Stimulated activated CD4-positive, alpha-beta T cell treated with anti-CD3 and anti-CD28 coated beads, Interleukin-1b, Interleukin-23, amount 100 ng/mL, for 24 hours (primary cell): ENCODE measurements around the gene PAFAH2.

Source experiments
- DNase-seq, 4 experiments: peaks; one replicate each; pipeline ENCODE4 v3.0.0-alpha.2; 2020; ENCODE audit warnings: low read depth in 4 of 4, low spot score in 1 of 4

Gene PAFAH2

DNA sequence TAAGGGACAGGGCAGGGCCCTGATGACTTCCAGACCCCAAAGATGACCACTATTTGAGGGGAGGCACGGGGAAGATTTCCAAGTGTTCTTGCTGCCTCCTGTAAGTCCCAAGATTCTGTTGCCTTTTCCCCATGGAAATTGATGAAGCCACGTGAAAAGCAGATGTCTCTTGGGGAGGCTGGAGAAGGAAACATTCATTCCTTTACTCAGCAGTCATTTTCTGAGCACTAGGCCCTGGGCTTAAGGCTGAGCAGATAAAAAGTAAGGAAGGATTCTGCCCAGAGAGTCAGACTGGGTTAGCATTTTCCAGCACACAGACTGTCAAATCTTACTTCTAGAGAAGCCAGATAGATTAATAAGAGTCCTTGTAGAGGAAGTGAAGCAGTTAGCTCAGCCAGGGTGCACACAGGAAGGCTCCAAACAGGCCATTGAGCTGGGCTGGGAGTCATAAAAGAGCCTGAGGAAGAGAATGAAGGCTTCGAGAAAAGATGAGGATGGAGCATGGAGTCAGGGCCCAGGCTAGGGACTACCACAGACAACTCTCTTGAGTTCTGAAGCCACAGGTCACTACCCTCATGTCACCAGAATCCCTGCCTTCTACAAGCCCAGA lies 33.9 kb upstream of the PAFAH2 start:
- DNase-seq, result no peak

GRCh38 chr1:26031196-26031595 lies 33.3 kb upstream of the PAFAH2 start:
- no peak for DNase-seq

- no peak for DNase-seq
Observed at GRCh38 chr1:26029864-26030481, 32.1 kb upstream of the PAFAH2 start.

GRCh38 chr1:26029054-26029863 lies 31.4 kb upstream of the PAFAH2 start:
- no peak for DNase-seq

GRCh38 chr1:26028490-26028980 lies 30.7 kb upstream of the PAFAH2 start:
- DNase-seq, result no peak

- DNase-seq, result no peak
Observed at GRCh38 chr1:26027716-26028489, 30.0 kb upstream of the PAFAH2 start.

- DNase-seq, result no peak
Observed at GRCh38 chr1:26025517-26025916, 27.7 kb upstream of the PAFAH2 start.

- no peak for DNase-seq
Observed at GRCh38 chr1:26025060-26025459, 27.2 kb upstream of the PAFAH2 start.

DNA sequence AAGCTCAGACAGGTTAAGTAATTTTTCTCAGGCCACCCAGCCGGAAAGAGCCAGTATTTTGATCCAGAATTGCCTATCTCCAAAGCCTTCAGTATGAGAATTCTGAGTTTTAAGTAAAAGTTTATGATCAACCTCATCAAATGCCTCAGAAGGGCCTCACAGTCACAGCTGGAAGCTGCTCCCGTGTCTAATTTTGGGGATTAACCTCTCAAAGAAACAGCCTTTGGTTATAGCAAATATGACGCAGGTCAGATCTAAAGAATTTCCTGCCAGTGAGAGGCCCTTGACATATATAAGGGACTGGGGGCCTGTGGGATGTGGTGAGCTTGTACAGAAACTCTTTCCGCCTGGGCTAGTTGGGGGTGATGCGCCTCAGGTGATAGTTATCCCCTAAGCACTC lies 26.0 kb upstream of the PAFAH2 start:
- no peak for DNase-seq

DNA sequence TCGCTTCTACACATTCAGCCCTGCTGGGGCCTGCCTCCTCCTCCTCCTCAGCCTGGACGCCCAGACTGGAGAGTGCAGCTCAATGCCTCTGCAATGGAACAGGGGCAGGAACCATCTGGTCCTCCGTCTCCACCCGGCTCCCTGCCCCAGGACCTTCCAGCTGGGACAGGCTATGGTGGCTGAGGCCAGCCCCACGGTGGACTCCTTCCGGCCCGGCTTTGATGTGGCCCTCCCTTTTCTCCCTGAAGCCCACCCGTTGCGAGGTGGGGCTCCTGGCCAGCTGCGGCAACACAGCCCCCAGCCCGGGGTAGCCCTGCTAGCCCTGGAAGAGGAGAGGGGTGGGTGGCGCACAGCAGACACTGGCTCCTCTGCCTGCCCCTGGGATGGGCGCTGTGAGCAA lies 25.1 kb upstream of the PAFAH2 start:
- DNase-seq, result no peak

GRCh38 chr1:26022404-26022779 lies 24.5 kb upstream of the PAFAH2 start:
- no peak for DNase-seq

DNA sequence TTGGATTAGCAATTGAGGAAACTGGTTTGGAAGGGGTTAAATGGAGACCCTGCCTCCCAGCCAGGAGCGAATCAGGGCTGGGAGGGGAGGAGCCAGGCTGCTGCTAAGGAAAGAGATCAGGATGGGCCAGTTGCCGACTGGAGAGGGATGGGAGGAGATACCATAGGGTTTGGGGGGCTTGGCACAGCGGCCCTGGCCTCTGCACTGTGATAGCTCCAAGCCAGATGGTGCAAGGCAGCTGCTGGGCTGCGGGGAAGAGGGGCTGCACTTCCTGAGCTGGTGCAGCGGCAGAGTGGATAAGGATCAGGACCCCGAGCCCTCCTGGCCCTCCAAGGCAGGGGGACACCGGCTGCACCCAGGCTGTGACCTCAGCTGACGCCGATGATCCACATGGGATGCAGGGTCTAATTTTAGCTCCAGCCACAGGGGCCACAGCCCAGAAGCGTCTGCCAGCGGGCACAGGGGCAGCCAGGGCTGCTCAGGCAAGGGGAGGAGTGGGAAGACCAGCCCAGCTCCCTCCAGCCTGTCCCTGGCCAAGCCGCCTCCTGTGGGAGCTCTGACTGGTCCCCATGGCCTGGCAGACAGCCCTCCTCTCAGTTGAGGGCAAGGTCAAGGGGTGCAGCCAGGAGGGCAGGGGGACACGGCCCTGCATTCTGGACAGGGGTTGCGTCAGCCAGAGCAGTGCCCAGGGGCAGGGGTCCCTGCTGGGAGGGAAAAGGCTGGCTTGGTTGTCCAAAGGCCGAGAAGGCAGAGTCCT lies 24.0 kb upstream of the PAFAH2 start, which contains the start of gene EXTL1:
Gene EXTL1, plus strand, starts transcription at position 129 of the 757 bp plus-strand sequence. CDS start 872 bp downstream, outside the sequence.
- no peak for DNase-seq

- DNase-seq, result no peak
Observed at GRCh38 chr1:26020941-26021646, 23.2 kb upstream of the PAFAH2 start.

DNA sequence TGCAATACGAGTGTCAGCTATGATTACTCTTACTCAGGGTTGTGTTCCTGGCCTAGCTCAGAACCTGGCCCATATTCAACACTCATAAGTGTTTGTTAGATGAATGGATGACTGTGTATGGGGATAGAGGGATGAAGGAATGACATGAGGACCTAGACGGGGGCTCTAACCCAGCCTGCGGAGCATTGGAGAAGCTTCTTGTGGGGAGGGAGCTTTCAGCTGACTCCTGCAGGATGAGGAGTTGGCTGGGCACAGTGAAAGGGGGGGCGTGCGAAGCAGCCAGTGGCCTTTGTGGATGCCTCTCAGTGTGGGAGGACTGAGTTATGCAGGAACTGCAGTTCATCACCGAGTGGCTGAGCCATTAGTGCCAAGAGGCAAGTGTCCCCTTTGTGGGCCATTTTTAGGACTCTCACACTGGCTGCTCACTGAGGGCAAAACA lies 22.5 kb upstream of the PAFAH2 start:
- no peak for DNase-seq

GRCh38 chr1:26019641-26020315 lies 21.9 kb upstream of the PAFAH2 start:
- DNase-seq, result no peak

DNA sequence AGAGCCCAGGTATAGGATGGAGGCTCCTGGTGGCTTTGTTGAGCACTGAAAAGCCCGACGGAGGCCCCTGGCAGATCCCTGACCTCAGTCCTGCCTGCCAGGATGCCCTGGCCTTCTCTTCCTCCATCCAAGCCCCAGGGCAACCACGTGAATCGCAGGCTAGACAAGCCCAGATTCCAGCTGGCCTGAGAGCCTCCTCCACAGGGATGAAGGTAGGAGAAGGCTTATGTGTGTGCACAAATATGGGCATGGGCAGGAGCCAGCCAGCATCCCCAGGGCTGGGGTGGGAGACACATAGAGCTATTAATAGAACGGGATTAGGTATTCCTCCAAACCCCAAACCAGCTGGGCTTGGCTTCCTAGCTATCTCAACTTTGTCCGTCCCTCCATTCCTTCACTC lies 19.7 kb upstream of the PAFAH2 start:
- DNase-seq, result no peak

GRCh38 chr1:26016953-26017545 lies 19.2 kb upstream of the PAFAH2 start:
- no peak for DNase-seq

GRCh38 chr1:26016258-26016952 lies 18.5 kb upstream of the PAFAH2 start:
- no peak for DNase-seq
